Measurements from ENCODE around the gene ATP8B3. TPM values are rescaled to one million over a fixed set of nuclear protein-coding genes. Genes with fewer than 3 reads are reported as not detected.

Gene ATP8B3
- total RNA-seq, 1 donor from 2014 or later = 0.64 TPM

DNA sequence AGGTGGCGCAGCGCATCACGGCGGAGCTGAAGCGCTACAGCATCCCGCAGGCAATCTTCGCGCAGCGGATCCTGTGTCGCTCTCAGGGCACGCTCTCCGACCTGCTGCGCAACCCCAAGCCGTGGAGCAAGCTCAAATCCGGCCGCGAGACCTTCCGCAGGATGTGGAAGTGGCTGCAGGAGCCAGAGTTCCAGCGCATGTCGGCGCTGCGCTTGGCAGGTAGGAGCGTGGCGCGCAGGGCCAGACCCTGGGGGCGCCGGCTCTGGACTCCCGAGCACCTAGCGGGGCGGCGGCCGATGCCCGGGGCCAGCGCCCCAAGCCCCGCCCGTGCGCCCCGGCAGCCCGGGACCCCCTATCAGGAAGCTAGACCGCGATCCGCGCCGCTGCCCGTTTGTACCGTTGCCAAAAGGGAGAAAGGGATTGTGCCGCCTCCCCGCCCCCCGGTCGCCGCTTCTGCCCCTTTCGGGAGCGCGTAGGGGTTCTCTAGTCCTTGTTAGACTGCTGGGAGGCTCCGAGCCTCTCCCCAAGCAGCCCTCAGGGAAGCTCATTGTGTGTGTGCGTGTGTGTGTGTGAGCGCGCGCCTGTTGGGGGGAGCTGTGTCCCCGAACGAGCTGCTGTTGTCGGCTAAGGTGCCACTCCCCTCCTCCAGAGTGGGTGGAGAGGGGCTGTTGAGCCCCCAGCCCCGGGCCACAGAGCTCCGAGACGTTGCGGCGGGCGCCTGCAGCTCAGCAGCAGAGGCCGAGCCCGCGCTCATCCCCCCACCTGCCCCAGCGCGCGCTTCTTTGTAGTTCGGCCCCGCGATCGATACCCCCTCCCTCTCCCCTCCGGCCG lies 57.2 kb downstream of the ATP8B3 start:
- Histone ChIP-seq H3K4me3 (no peak overlapping the region), H3K36me3 (no peaks in the 10 kb centered on the region), H3K9me3 (no peaks in the 10 kb centered on the region), H3K27me3 (peaks cover 84% of the 10 kb centered on the region), H3K4me1 (peaks cover under 1% of the 10 kb centered on the region), H3K27ac (no peak overlapping the region)
- no peak for DNase-seq
- ATAC-seq = no peak
- intact Hi-C loops (cut with DNase I) = no loop called here
- TF ChIP-seq, protein P1, sequence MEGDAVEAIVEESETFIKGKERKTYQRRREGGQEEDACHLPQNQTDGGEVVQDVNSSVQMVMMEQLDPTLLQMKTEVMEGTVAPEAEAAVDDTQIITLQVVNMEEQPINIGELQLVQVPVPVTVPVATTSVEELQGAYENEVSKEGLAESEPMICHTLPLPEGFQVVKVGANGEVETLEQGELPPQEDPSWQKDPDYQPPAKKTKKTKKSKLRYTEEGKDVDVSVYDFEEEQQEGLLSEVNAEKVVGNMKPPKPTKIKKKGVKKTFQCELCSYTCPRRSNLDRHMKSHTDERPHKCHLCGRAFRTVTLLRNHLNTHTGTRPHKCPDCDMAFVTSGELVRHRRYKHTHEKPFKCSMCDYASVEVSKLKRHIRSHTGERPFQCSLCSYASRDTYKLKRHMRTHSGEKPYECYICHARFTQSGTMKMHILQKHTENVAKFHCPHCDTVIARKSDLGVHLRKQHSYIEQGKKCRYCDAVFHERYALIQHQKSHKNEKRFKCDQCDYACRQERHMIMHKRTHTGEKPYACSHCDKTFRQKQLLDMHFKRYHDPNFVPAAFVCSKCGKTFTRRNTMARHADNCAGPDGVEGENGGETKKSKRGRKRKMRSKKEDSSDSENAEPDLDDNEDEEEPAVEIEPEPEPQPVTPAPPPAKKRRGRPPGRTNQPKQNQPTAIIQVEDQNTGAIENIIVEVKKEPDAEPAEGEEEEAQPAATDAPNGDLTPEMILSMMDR (IDR thresholded peaks at IDR 0.05) = no peak

GRCh38 chr19:1754018-1754635 lies 57.9 kb downstream of the ATP8B3 start:
- intact Hi-C loops (cut with DNase I) = no loop called here
- peaks cover 6% of the 10 kb centered on the region for H3K4me1 ChIP-seq
- H3K27ac ChIP-seq = no peak overlapping the region
- H3K4me3 ChIP-seq = no peak overlapping the region
- peaks cover 84% of the 10 kb centered on the region for H3K27me3 ChIP-seq
- no peak for DNase-seq
- no peaks in the 10 kb centered on the region for H3K9me3 ChIP-seq
- no peak for ATAC-seq
- H3K36me3 ChIP-seq = no peaks in the 10 kb centered on the region
- TF ChIP-seq, protein P1 (IDR thresholded peaks at IDR 0.05) = no peak

- no peak for ATAC-seq
- intact Hi-C loops (cut with DNase I) = no loop called here
- peaks cover 15% of the 10 kb centered on the region for H3K4me1 ChIP-seq
Observed at GRCh38 chr19:1752757-1753728, 59.0 kb downstream of the ATP8B3 start, which contains the start of gene ONECUT3. Gene ONECUT3 (plus strand): TSS chr19:1753506. CDS start chr19:1753663, 157 bp downstream.

DNA sequence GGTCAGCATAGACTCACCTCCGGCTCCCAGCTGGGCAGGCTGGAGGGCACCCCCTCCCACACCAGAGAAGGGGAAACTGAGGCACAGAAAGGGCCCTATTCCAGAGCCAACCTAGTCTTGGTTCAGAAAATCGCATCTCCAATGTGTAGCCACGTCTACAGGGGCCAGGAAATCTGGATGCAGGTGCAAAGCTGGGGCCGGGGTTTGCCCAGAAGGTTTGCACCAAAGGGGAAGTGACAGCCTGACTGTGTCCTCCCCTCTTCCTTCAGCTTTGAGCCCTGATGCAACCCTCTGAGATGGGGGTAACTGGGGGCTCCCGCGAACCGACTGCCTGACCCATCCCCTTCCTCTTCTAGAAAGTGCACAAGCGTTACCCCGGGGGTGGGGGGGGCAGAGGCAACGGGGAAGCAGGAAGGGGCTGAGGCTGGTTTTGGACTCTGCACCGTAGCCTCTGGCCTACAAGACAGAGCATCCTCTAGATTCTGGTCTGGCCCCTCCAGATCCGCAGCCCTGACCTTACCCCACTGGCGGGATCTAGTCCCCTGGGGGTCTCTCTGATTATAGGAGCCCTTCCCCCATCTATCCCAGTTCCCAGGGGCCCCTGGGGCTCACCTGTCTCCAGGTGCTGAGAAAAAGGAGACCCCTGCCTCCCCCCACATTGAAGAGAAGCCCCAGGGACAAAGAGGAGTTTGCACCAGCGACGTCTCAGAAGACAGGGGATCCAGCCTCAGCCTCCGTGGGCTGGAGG lies 59.9 kb downstream of the ATP8B3 start:
- Histone ChIP-seq H3K4me1 (peaks cover 16% of the 10 kb centered on the region), H3K36me3 (no peaks in the 10 kb centered on the region), H3K27ac (no peak overlapping the region), H3K27me3 (peaks cover 81% of the 10 kb centered on the region), H3K9me3 (no peaks in the 10 kb centered on the region), H3K4me3 (no peak overlapping the region)
- ATAC-seq = no peak
- intact Hi-C loops (cut with DNase I) = no loop called here
- TF ChIP-seq, protein P1 (IDR thresholded peaks at IDR 0.05) = no peak
- no peak for DNase-seq

More at GRCh38 chr19:1752757-1753728, 59.0 kb downstream of the ATP8B3 start, which contains the start of gene ONECUT3:
- H3K36me3 ChIP-seq = no peaks in the 10 kb centered on the region
- H3K27ac ChIP-seq = no peak within 1 kb of the TSS
- H3K27me3 ChIP-seq = peaks cover 84% of the 10 kb centered on the region
- TF ChIP-seq, protein P1 (IDR thresholded peaks at IDR 0.05) = no peak
- no peak for DNase-seq
- H3K9me3 ChIP-seq = no peaks in the 10 kb centered on the region
- no peak within 1 kb of the TSS for H3K4me3 ChIP-seq

Data from upper lobe of right lung (tissue), 1 donor.